Measurements from ENCODE around the gene RASGRF2.

GRCh38 chr5:81145329-81145935 lies 185.3 kb downstream of the RASGRF2 start:
- TF ChIP-seq CTCF (conservative IDR thresholded peaks at IDR 0.05; ENCODE audit: low read length) (no peak), EZH2phosphoT487 (IDR thresholded peaks at IDR 0.05; ENCODE audit: borderline replicate concordance) (no peak)

Measured in Loucy (cell line).